ENCODE data around the gene SNX3.

Gene SNX3

GRCh38 chr6:108207013-108207412, 53.8 kb downstream of the SNX3 start:
- TF ChIP-seq CTCF (IDR thresholded peaks at IDR 0.05; ENCODE audit: borderline replicate concordance, insufficient read depth, low read depth, low read length): no peak
- no peak overlapping the region for H3K4me3 ChIP-seq (ENCODE audit: low read depth, low read length)

GRCh38 chr6:108203189-108204112, 57.4 kb downstream of the SNX3 start:
- TF ChIP-seq CTCF (IDR thresholded peaks at IDR 0.05; ENCODE audit: borderline replicate concordance, insufficient read depth, low read depth, low read length): no peak
- H3K4me3 ChIP-seq (ENCODE audit: low read depth, low read length): no peak overlapping the region

- no peak overlapping the region for H3K4me3 ChIP-seq (ENCODE audit: low read depth, low read length)
- TF ChIP-seq CTCF (IDR thresholded peaks at IDR 0.05; ENCODE audit: borderline replicate concordance, insufficient read depth, low read depth, low read length): no peak
Measured at GRCh38 chr6:108200631-108201030, 60.2 kb downstream of the SNX3 start.

- H3K4me3 ChIP-seq (ENCODE audit: low read depth, low read length): no peak overlapping the region
- no peak for TF ChIP-seq CTCF (IDR thresholded peaks at IDR 0.05; ENCODE audit: borderline replicate concordance, insufficient read depth, low read depth, low read length)
Measured at GRCh38 chr6:108200186-108200585, 60.7 kb downstream of the SNX3 start.

- TF ChIP-seq CTCF (IDR thresholded peaks at IDR 0.05; ENCODE audit: borderline replicate concordance, insufficient read depth, low read depth, low read length): no peak
- H3K4me3 ChIP-seq (ENCODE audit: low read depth, low read length): no peak overlapping the region
Measured at GRCh38 chr6:108198761-108199498, 61.9 kb downstream of the SNX3 start.

- no peak for TF ChIP-seq CTCF (IDR thresholded peaks at IDR 0.05; ENCODE audit: borderline replicate concordance, insufficient read depth, low read depth, low read length)
- H3K4me3 ChIP-seq (ENCODE audit: low read depth, low read length): no peak overlapping the region
Measured at GRCh38 chr6:108195209-108195608, 65.6 kb downstream of the SNX3 start.

All from GM12875 (cell line).